IMR-90 (cell line): ENCODE measurements around the gene XAGE1B.

Source experiments
- MAZ ChIP-seq: IDR thresholded peaks from 2 replicates; pipeline ENCODE4 v1.6.1; 2012; ENCODE audit warnings: low read depth, mild to moderate bottlenecking, low read length, improper control_type of control experiment, moderate library complexity, borderline replicate concordance
- RAD21 ChIP-seq: IDR thresholded peaks from 2 replicates; pipeline ENCODE4 v1.6.1; 2012; ENCODE audit warnings: low read length, improper control_type of control experiment

GRCh38 chrX:52556741-52557140 lies 39.9 kb upstream of the XAGE1B start:
- TF ChIP-seq MAZ: no peak
- no peak for TF ChIP-seq RAD21
